ENCODE data around the gene CALB2. TPM values are rescaled to one million over a fixed set of nuclear protein-coding genes. Genes with fewer than 3 reads are reported as not detected.

CALB2 gene
- total and polyA plus RNA-seq, 2 of the 4 experiments (the other 2 are of a cell fraction): 0.18 to 0.32 TPM

- H4K5ac ChIP-seq (ENCODE audit: low read depth, low read length): no peak overlapping the region
- H3K9ac ChIP-seq (ENCODE audit: low read depth, low read length): no peak overlapping the region
- no peaks in the 10 kb centered on the region for H3K9me3 ChIP-seq (ENCODE audit: control insufficient read depth, insufficient read depth, low read length)
- no peaks in the 10 kb centered on the region for H3K79me1 ChIP-seq (ENCODE audit: low read depth in 1 of 2, low read length in 2 of 2)
- in situ Hi-C loops (cut with MboI; ENCODE audit: low sequenced_read_pairs) (no loop called here), dilution Hi-C loops (cut with HindIII; ENCODE audit: low sequenced_read_pairs, unreplicated experiment) (no loop called here), intact Hi-C loops (cut with micrococcal nuclease) (no loop called here)
- no peak overlapping the region for H2AK9ac ChIP-seq (replicated peaks; ENCODE audit: low read depth, low read length, poor library complexity)
- no peak overlapping the region for H3K4me3 ChIP-seq (ENCODE audit: insufficient read depth, low read depth, low read length)
- no peak overlapping the region for H3K4me2 ChIP-seq (ENCODE audit: low read depth, low read length)
- no peak for DNase-seq
- no peaks in the 10 kb centered on the region for H3K4me1 ChIP-seq (ENCODE audit: control insufficient read depth, insufficient read depth, low read length)
- H2AFZ ChIP-seq (replicated peaks; ENCODE audit: low read length, poor library complexity): no peak overlapping the region
- H2BK120ac ChIP-seq (ENCODE audit: low read depth, low read length): no peak overlapping the region
- no peak overlapping the region for H4K91ac ChIP-seq (ENCODE audit: insufficient read depth, low read depth, low read length)
- H3K27me3 ChIP-seq (ENCODE audit: control insufficient read depth, insufficient read depth, low read length): peaks cover 2% of the 10 kb centered on the region
- no peak overlapping the region for H3K27ac ChIP-seq (ENCODE audit: insufficient read depth, low read length)
- no peaks in the 10 kb centered on the region for H3K9me1 ChIP-seq (ENCODE audit: insufficient read depth, low read length)
- no peak overlapping the region for H2BK20ac ChIP-seq (ENCODE audit: low read depth, low read length)
- H4K8ac ChIP-seq (ENCODE audit: low read depth in 2 of 2, low read length in 2 of 2): no peak overlapping the region
- H3K36me3 ChIP-seq (ENCODE audit: control insufficient read depth, insufficient read depth, low read length): no peaks in the 10 kb centered on the region
- CTCF ChIA-PET: no interaction called here
- no CpG with 5 or more reads among the region's 11 CpGs for WGBS, 2 experiments (ENCODE audit: extremely low coverage in 2 of 2, insufficient read length in 1 of 2)
- H3K18ac ChIP-seq (ENCODE audit: low read depth, low read length): no peak overlapping the region
- no peak overlapping the region for H2BK5ac ChIP-seq (ENCODE audit: low read depth, low read length, poor library complexity, severe bottlenecking)
- H3K4ac ChIP-seq (ENCODE audit: low read depth, low read length): no peak overlapping the region
- H2BK15ac ChIP-seq (ENCODE audit: low read depth, low read length): no peak overlapping the region
- no peak for TF ChIP-seq POLR2A (IDR thresholded peaks at IDR 0.05; ENCODE audit: low read depth, low read length)
- no peak for TF ChIP-seq RCOR1 (IDR thresholded peaks at IDR 0.05; ENCODE audit: insufficient replicate concordance, low read length)
- H3K14ac ChIP-seq (replicated peaks; ENCODE audit: low read depth, low read length): no peak overlapping the region
- no peak overlapping the region for H3K23ac ChIP-seq (ENCODE audit: low read depth, low read length)
- no peak overlapping the region for H3K56ac ChIP-seq (ENCODE audit: extremely low read depth, insufficient read depth, low read length)
- no peak for ATAC-seq (ENCODE audit: low read depth)
- BruUV-seq (replicated peaks): no TSS peak
- H4K20me1 ChIP-seq (ENCODE audit: insufficient read depth, low read length): no peaks in the 10 kb centered on the region
- H2AK5ac ChIP-seq (ENCODE audit: low read depth, low read length): no peak overlapping the region
- POLR2A ChIA-PET (ENCODE audit: unreplicated experiment): no interaction called here
These were observed 41.5 kb downstream of the CALB2 start for GRCh38 chr16:71399801-71400563.
